PC-9 (cell line): Measurements from ENCODE around the gene RFPL3. TPM values are rescaled to one million over a fixed set of nuclear protein-coding genes. Genes with fewer than 3 reads are reported as not detected.
"Not testable (repeated sequence)": the region's sequence is repeated elsewhere in the genome, so short reads cannot be mapped to it uniquely, and the experiment has no call there.

Experiments
- BruUV-seq: library from RNA; stranded (reverse); fragments of 400-500 nt; replicated peaks from 2 replicates; lab custom pipeline; 2021; lab: Mats Ljungman, UMichigan
- CTCF ChIA-PET: fragments of 300-600 bp; sonication (Branson Sonifier 250); formaldehyde crosslinking; loops from one replicate; lab custom pipeline; 2022; ENCODE audit warnings: antibody characterized with exemption; lab: Charles Lee
- POLR2A ChIA-PET: fragments of 300-600 bp; sonication (Branson Sonifier 250); formaldehyde crosslinking; loops from one replicate; lab custom pipeline; 2022; ENCODE audit warnings: antibody characterized with exemption; ENCODE audit not compliant: unreplicated experiment; lab: Charles Lee
- DNase-seq, 2 experiments: peaks; one replicate each; pipeline versions ENCODE4 v3.0.0 to v3.0.0-alpha.2; 2015 to 2022; ENCODE audit warnings: mixed read lengths in 1 of 2
- H2AFZ ChIP-seq: fragments of 200-600 bp; sonication (generic); 2 replicates; pipeline ENCODE4 v1.8.1; 2017; ENCODE audit warnings: antibody characterized with exemption
- H3F3A ChIP-seq: fragments of 200-600 bp; sonication (generic); 2 replicates; pipeline ENCODE4 v1.8.1; 2017; ENCODE audit warnings: antibody characterized with exemption, mild to moderate bottlenecking, low read depth; ENCODE audit not compliant: insufficient read depth
- H3K27ac ChIP-seq: fragments of 200-600 bp; sonication (generic); 2 replicates; pipeline ENCODE4 v1.6.1; 2016; ENCODE audit warnings: mixed run types
- H3K27me3 ChIP-seq: fragments of 200-600 bp; sonication (generic); 2 replicates; pipeline ENCODE4 v1.6.1; 2016; ENCODE audit warnings: low read depth, mixed run types; ENCODE audit not compliant: insufficient read depth
- H3K36me3 ChIP-seq: fragments of 200-600 bp; sonication (generic); 2 replicates; pipeline ENCODE4 v1.6.1; 2016; ENCODE audit warnings: low read depth, mixed run types
- H3K4me1 ChIP-seq: fragments of 200-600 bp; sonication (generic); replicated peaks from 2 replicates; pipeline ENCODE4 v1.6.1; 2016; ENCODE audit warnings: mixed run types; ENCODE audit not compliant: insufficient read depth
- H3K4me2 ChIP-seq: fragments of 200-600 bp; sonication (generic); 2 replicates; pipeline ENCODE4 v1.6.1; 2017; ENCODE audit warnings: mixed run types
- H3K4me3 ChIP-seq: fragments of 200-600 bp; sonication (generic); 2 replicates; pipeline ENCODE4 v1.6.1; 2016; ENCODE audit warnings: mixed run types
- H3K79me2 ChIP-seq: fragments of 200-600 bp; sonication (generic); 2 replicates; pipeline ENCODE4 v1.6.1; 2017; ENCODE audit warnings: low read depth, mixed run types
- H3K9me2 ChIP-seq: fragments of 200-600 bp; sonication (generic); 2 replicates; pipeline ENCODE4 v1.8.1; 2017; ENCODE audit warnings: mild to moderate bottlenecking; ENCODE audit not compliant: insufficient read depth
- H3K9me3 ChIP-seq: fragments of 200-600 bp; sonication (generic); 2 replicates; pipeline ENCODE4 v1.8.1; 2016; ENCODE audit warnings: low read depth; ENCODE audit not compliant: insufficient read depth
- H4K20me1 ChIP-seq: fragments of 200-600 bp; sonication (generic); 2 replicates; pipeline ENCODE4 v1.8.1; 2017; ENCODE audit not compliant: insufficient read depth
- EZH2 ChIP-seq: fragments of 200-600 bp; sonication (generic); IDR thresholded peaks from 2 replicates; pipeline ENCODE4 v1.8.0; 2017; ENCODE audit warnings: antibody characterized with exemption, low read depth
- intact Hi-C: fragments of 100-400 bp; cut with micrococcal nuclease; formaldehyde crosslinking; loops from one replicate; pipeline ENCODE4 v1.10.0; 2022; ENCODE audit not compliant: unreplicated experiment
- total RNA-seq: library from RNA; stranded (reverse); gene quantifications from 2 replicates; pipeline ENCODE4 v1.2.3, GENCODE V29; 2021
- TF ChIP-seq, protein P1 (sequence below): fragments of 200-600 bp; sonication (generic); conservative IDR thresholded peaks from 2 replicates; pipeline ENCODE4 v1.6.1; 2017; ENCODE audit warnings: mixed run types, antibody characterized with exemption, mild to moderate bottlenecking, moderate library complexity

RFPL3 gene
- total RNA-seq, 1 experiment from 2014 or later, result not detected

DNA sequence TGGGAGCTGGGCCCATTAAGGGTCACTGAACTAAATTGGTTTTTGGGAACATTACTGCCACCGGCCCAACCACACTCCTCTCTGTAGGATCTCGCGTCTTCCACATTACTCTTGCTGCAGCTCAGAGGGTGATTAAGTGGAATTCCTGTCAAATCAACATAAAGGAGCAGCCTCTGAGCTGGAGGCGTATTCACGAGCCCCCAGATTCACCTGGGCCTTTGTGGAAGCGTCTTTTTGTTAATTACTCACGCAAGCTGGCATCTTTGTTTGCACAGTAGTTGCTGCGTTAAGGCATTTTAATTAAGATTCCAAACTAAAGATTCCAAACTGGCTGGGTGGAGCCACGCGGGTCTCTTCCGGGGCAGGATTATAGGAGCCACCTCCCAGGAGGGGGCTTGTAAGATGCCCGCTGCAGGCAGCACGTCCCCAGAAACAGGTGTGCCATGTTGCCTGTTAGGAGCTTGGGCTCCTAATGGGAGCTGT, 21.5 kb upstream of the RFPL3 start:
- DNase-seq, result no peak

DNA sequence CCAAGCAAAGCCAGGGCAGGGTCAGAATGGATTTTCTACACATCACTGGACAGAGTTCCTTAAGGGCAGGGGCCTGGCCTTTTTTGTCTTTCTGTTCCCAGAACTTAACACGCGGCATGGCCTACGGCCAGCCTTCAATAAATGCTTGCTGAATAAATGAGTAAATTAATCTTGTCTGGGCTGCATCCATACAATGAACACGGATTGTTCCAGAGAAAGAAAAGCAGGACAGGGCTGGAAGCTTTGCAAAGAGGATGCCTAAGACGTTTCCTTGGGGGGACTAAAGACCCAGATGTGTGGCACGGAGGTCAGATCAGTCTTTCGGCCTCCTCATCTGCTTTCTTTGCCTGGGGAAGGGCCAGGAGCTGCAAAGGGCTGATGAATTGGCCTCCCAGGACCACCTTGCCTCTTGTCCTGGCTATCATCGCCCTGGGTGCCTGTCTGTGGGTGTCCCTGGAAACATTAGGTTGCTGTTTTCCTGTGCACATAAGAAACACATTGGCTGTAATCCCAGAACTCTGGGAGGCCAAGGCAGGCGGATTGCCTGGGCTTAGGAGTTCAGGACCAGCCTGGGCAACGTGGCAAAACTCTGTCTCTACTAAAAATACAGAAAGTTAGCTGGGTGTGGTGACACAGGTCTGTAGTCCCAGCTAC, 20.8 kb upstream of the RFPL3 start:
- no peak for TF ChIP-seq EZH2
- TF ChIP-seq, protein P1, sequence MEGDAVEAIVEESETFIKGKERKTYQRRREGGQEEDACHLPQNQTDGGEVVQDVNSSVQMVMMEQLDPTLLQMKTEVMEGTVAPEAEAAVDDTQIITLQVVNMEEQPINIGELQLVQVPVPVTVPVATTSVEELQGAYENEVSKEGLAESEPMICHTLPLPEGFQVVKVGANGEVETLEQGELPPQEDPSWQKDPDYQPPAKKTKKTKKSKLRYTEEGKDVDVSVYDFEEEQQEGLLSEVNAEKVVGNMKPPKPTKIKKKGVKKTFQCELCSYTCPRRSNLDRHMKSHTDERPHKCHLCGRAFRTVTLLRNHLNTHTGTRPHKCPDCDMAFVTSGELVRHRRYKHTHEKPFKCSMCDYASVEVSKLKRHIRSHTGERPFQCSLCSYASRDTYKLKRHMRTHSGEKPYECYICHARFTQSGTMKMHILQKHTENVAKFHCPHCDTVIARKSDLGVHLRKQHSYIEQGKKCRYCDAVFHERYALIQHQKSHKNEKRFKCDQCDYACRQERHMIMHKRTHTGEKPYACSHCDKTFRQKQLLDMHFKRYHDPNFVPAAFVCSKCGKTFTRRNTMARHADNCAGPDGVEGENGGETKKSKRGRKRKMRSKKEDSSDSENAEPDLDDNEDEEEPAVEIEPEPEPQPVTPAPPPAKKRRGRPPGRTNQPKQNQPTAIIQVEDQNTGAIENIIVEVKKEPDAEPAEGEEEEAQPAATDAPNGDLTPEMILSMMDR, result no peak
- intact Hi-C loops, result no loop called here
- POLR2A ChIA-PET, result no interaction called here

More for the DNA sequence above, 21.5 kb upstream of the RFPL3 start:
- no peak for TF ChIP-seq EZH2
- TF ChIP-seq, protein P1, result no peak
- Histone ChIP-seq H3K4me1 (no peaks in the 10 kb centered on the region), H3K79me2 (no peaks in the 10 kb centered on the region), H3K27ac (no peak overlapping the region), H2AFZ (no peak overlapping the region), H3K9me3 (no peaks in the 10 kb centered on the region), H4K20me1 (no peaks in the 10 kb centered on the region), H3K4me2 (no peak overlapping the region), H3K27me3 (peaks cover 95% of the 10 kb centered on the region), H3K4me3 (no peak overlapping the region), H3F3A (no peaks in the 10 kb centered on the region), H3K36me3 (no peaks in the 10 kb centered on the region), H3K9me2 (no peaks in the 10 kb centered on the region)
- POLR2A ChIA-PET, result no interaction called here
- no TSS peak for BruUV-seq
- intact Hi-C loops, result no loop called here
- CTCF ChIA-PET, result no interaction called here

DNA sequence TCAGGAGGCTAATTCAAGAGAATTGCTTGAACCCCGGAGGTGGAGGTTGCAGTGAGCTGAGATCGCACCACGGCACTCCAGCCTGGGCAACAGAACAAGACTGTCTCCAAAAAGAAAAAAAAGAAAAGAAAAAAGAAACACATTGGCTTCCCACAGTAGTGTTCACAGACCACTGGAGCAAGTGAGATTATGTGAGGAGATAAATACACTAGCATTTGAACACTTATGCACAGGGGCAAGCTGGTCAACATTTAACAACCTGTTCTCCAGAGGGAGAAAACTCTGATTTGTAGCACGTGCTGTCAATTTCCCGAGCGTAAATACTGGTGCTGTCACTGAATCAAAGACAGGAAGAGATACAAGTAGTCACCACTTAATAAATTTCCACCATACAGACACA, 20.2 kb upstream of the RFPL3 start:
- H3K4me2 ChIP-seq, H3F3A ChIP-seq, DNase-seq, H3K9me3 ChIP-seq, H3K27ac ChIP-seq, BruUV-seq, H3K79me2 ChIP-seq, intact Hi-C loops, H2AFZ ChIP-seq, H3K9me2 ChIP-seq, CTCF ChIA-PET, H4K20me1 ChIP-seq, H3K36me3 ChIP-seq, H3K4me3 ChIP-seq, POLR2A ChIA-PET, H3K4me1 ChIP-seq: not testable (repeated sequence)
- H3K27me3 ChIP-seq, result peaks cover 97% of the 10 kb centered on the region

More for the DNA sequence above, 20.8 kb upstream of the RFPL3 start:
- H3K36me3 ChIP-seq, result no peaks in the 10 kb centered on the region
- H3K9me3 ChIP-seq, result no peaks in the 10 kb centered on the region
- H3K27me3 ChIP-seq, result peaks cover 98% of the 10 kb centered on the region
- no TSS peak for BruUV-seq
- no peak overlapping the region for H3K4me3 ChIP-seq
- no peak overlapping the region for H2AFZ ChIP-seq
- H3K4me1 ChIP-seq, result no peaks in the 10 kb centered on the region
- H3K9me2 ChIP-seq, result no peaks in the 10 kb centered on the region
- H3F3A ChIP-seq, result no peaks in the 10 kb centered on the region
- no peak overlapping the region for H3K4me2 ChIP-seq
- DNase-seq, result no peak
- no peaks in the 10 kb centered on the region for H4K20me1 ChIP-seq
- H3K79me2 ChIP-seq, result no peaks in the 10 kb centered on the region
- no peak overlapping the region for H3K27ac ChIP-seq
- CTCF ChIA-PET, result no interaction called here
